ENCODE measurements around the gene KLF17. TPM values are rescaled to one million over a fixed set of nuclear protein-coding genes. Genes with fewer than 3 reads are reported as not detected.

The KLF17 gene
- total RNA-seq, 1 donor from 2014 or later, result not detected

- Mint-ChIP-seq H3K4me3 (no peak overlapping the region), H3K36me3 (no peaks in the 10 kb centered on the region), H3K4me1 (no peaks in the 10 kb centered on the region), H3K27ac (no peak overlapping the region), H3K27me3 (ENCODE audit: insufficient read depth, low read depth) (peaks cover 2% of the 10 kb centered on the region), H3K9me3 (peaks cover 2% of the 10 kb centered on the region)
- Histone ChIP-seq H4K20me1 (ENCODE audit: low read depth) (no peaks in the 10 kb centered on the region), H2AFZ (replicated peaks) (no peak overlapping the region), H3K9me3 (ENCODE audit: low read depth) (no peaks in the 10 kb centered on the region), H3K36me3 (no peaks in the 10 kb centered on the region), H3K27ac (no peak overlapping the region), H3F3A (ENCODE audit: low read depth) (no peaks in the 10 kb centered on the region), H3K4me2 (no peak overlapping the region), H3K27me3 (no peaks in the 10 kb centered on the region), H3K4me3 (no peak overlapping the region), H3K79me2 (ENCODE audit: low read depth) (no peaks in the 10 kb centered on the region), H3K9ac (no peak overlapping the region), H3K4me1 (peaks cover 5% of the 10 kb centered on the region)
- TF ChIP-seq CTCF (IDR thresholded peaks at IDR 0.05) (no peak), EZH2phosphoT487 (IDR thresholded peaks at IDR 0.05) (no peak), EZH2 (IDR thresholded peaks at IDR 0.05) (no peak)
- peak; percentile 36 for DNase-seq (ENCODE audit: low spot score)
Measured at GRCh38 chr1:44154049-44154448, 35.4 kb downstream of the KLF17 start.

GRCh38 chr1:44157903-44158302 lies 39.3 kb downstream of the KLF17 start:
- Histone ChIP-seq H3K4me3 (no peak overlapping the region), H3K9ac (no peak overlapping the region), H3K27ac (no peak overlapping the region), H3K36me3 (no peaks in the 10 kb centered on the region), H3F3A (ENCODE audit: low read depth) (no peaks in the 10 kb centered on the region), H2AFZ (replicated peaks) (no peak overlapping the region), H3K9me3 (ENCODE audit: low read depth) (no peaks in the 10 kb centered on the region), H3K27me3 (no peaks in the 10 kb centered on the region), H3K79me2 (ENCODE audit: low read depth) (no peaks in the 10 kb centered on the region), H3K4me1 (peaks cover 5% of the 10 kb centered on the region), H4K20me1 (ENCODE audit: low read depth) (no peaks in the 10 kb centered on the region), H3K4me2 (no peak overlapping the region)
- H3K36me3 Mint-ChIP-seq, result no peaks in the 10 kb centered on the region
- no peak overlapping the region for H3K27ac Mint-ChIP-seq
- peaks cover 4% of the 10 kb centered on the region for H3K27me3 Mint-ChIP-seq (ENCODE audit: insufficient read depth, low read depth)
- H3K4me3 Mint-ChIP-seq, result no peak overlapping the region
- peaks cover 13% of the 10 kb centered on the region for H3K9me3 Mint-ChIP-seq
- H3K4me1 Mint-ChIP-seq, result no peaks in the 10 kb centered on the region
- DNase-seq (ENCODE audit: low spot score), result no peak
- TF ChIP-seq CTCF (IDR thresholded peaks at IDR 0.05), result no peak
- TF ChIP-seq EZH2phosphoT487 (IDR thresholded peaks at IDR 0.05), result no peak

- Histone ChIP-seq H3K4me1 (peaks cover 3% of the 10 kb centered on the region), H3K9me3 (ENCODE audit: low read depth) (no peaks in the 10 kb centered on the region), H3K9ac (no peak overlapping the region), H3F3A (ENCODE audit: low read depth) (no peaks in the 10 kb centered on the region), H3K27me3 (no peaks in the 10 kb centered on the region), H3K27ac (no peak overlapping the region), H3K4me2 (no peak overlapping the region), H4K20me1 (ENCODE audit: low read depth) (no peaks in the 10 kb centered on the region), H2AFZ (replicated peaks) (no peak overlapping the region), H3K79me2 (ENCODE audit: low read depth) (no peaks in the 10 kb centered on the region), H3K36me3 (no peaks in the 10 kb centered on the region), H3K4me3 (no peak overlapping the region)
- H3K27ac Mint-ChIP-seq, result no peak overlapping the region
- no peak for TF ChIP-seq EZH2 (IDR thresholded peaks at IDR 0.05)
- no peak for TF ChIP-seq EZH2phosphoT487 (IDR thresholded peaks at IDR 0.05)
- no peak for TF ChIP-seq CTCF (IDR thresholded peaks at IDR 0.05)
- peaks cover 2% of the 10 kb centered on the region for H3K27me3 Mint-ChIP-seq (ENCODE audit: insufficient read depth, low read depth)
- peaks cover 15% of the 10 kb centered on the region for H3K9me3 Mint-ChIP-seq
- no peak for DNase-seq (ENCODE audit: low spot score)
- H3K4me1 Mint-ChIP-seq, result no peaks in the 10 kb centered on the region
- no peaks in the 10 kb centered on the region for H3K36me3 Mint-ChIP-seq
- no peak overlapping the region for H3K4me3 Mint-ChIP-seq
Measured at GRCh38 chr1:44158871-44159270, 40.2 kb downstream of the KLF17 start.
